Measurements from ENCODE around the gene SMS. TPM values are rescaled to one million over a fixed set of nuclear protein-coding genes. Genes with fewer than 3 reads are reported as not detected.

The SMS gene
- total and polyA plus RNA-seq, 2 of the 4 experiments (the other 2 are of a cell fraction), result 176 to 230 TPM

- Histone ChIP-seq H3K79me1 (ENCODE audit: low read depth in 1 of 2, low read length in 2 of 2) (no peaks in the 10 kb centered on the region), H3K4ac (ENCODE audit: low read depth, low read length) (no peak within 1 kb of the TSS), H3K36me3 (ENCODE audit: control insufficient read depth, insufficient read depth, low read length) (no peaks in the 10 kb centered on the region), H2AK5ac (ENCODE audit: low read depth, low read length) (no peak within 1 kb of the TSS), H4K5ac (ENCODE audit: low read depth, low read length) (no peak within 1 kb of the TSS), H3K4me2 (ENCODE audit: low read depth, low read length) (no peak within 1 kb of the TSS), H2BK20ac (ENCODE audit: low read depth, low read length) (no peak within 1 kb of the TSS), H3K9me1 (ENCODE audit: insufficient read depth, low read length) (no peaks in the 10 kb centered on the region), H3K14ac (replicated peaks; ENCODE audit: low read depth, low read length) (no peak within 1 kb of the TSS), H3K23ac (ENCODE audit: low read depth, low read length) (no peak within 1 kb of the TSS), H3K4me1 (ENCODE audit: control insufficient read depth, insufficient read depth, low read length) (no peaks in the 10 kb centered on the region), H3K9ac (ENCODE audit: low read depth, low read length) (no peak within 1 kb of the TSS), H2AFZ (replicated peaks; ENCODE audit: low read length, poor library complexity) (no peak within 1 kb of the TSS), H2BK5ac (ENCODE audit: low read depth, low read length, poor library complexity, severe bottlenecking) (no peak within 1 kb of the TSS), H4K8ac (ENCODE audit: low read depth in 2 of 2, low read length in 2 of 2) (no peak within 1 kb of the TSS), H3K27me3 (ENCODE audit: control insufficient read depth, insufficient read depth, low read length) (no peaks in the 10 kb centered on the region; the same call in 1 of the 2 replicates), H4K20me1 (ENCODE audit: insufficient read depth, low read length) (no peaks in the 10 kb centered on the region), H4K91ac (ENCODE audit: insufficient read depth, low read depth, low read length) (no peak within 1 kb of the TSS), H3K9me3 (ENCODE audit: control insufficient read depth, insufficient read depth, low read length) (no peaks in the 10 kb centered on the region), H3K56ac (ENCODE audit: extremely low read depth, insufficient read depth, low read length) (no peak within 1 kb of the TSS), H3K27ac (ENCODE audit: insufficient read depth, low read length) (no peak within 1 kb of the TSS), H2BK120ac (ENCODE audit: low read depth, low read length) (no peak within 1 kb of the TSS), H3K18ac (ENCODE audit: low read depth, low read length) (no peak within 1 kb of the TSS), H3K4me3 (ENCODE audit: insufficient read depth, low read depth, low read length) (no peak within 1 kb of the TSS), H2BK15ac (ENCODE audit: low read depth, low read length) (no peak within 1 kb of the TSS), H2AK9ac (replicated peaks; ENCODE audit: low read depth, low read length, poor library complexity) (no peak within 1 kb of the TSS)
- dilution Hi-C loops (cut with HindIII; ENCODE audit: low sequenced_read_pairs, unreplicated experiment), result no loop called here
- intact Hi-C loops (cut with micrococcal nuclease), result no loop called here
- no peak for ATAC-seq (ENCODE audit: low read depth)
- WGBS, 2 experiments (ENCODE audit: extremely low coverage in 2 of 2, insufficient read length in 1 of 2), result no CpG with 5 or more reads among the region's 1 CpG
- ChIA-PET POLR2A (ENCODE audit: unreplicated experiment) (no interaction called here), CTCF (no interaction called here)
- BruUV-seq (replicated peaks), result no TSS peak
- TF ChIP-seq SMC3 (IDR thresholded peaks at IDR 0.05; ENCODE audit: low read depth, low read length), result no peak
- TF ChIP-seq MAZ (IDR thresholded peaks at IDR 0.05; ENCODE audit: borderline replicate concordance, low read depth, low read length), result no peak
- no peak for TF ChIP-seq MXI1 (IDR thresholded peaks at IDR 0.05; ENCODE audit: borderline replicate concordance, low read depth, low read length)
- TF ChIP-seq CEBPB (IDR thresholded peaks at IDR 0.05; ENCODE audit: low read depth, low read length), result no peak
- no peak for TF ChIP-seq CHD1 (IDR thresholded peaks at IDR 0.05; ENCODE audit: low read depth, low read length)
- TF ChIP-seq POLR2A (IDR thresholded peaks at IDR 0.05; ENCODE audit: low read depth, low read length), result no peak
- no peak for TF ChIP-seq MAFK (IDR thresholded peaks at IDR 0.05; ENCODE audit: low read depth, low read length)
- DNase-seq, result no peak
- in situ Hi-C loops (cut with MboI; ENCODE audit: low sequenced_read_pairs), result no loop called here
Measured at GRCh38 chrX:22032084-22032483, 91.6 kb downstream of the SMS start, which contains the start of gene PHEX. Gene PHEX, plus strand, starts transcription at chrX:22032325. Its CDS starts 681 bp downstream, at chrX:22033006.
